ENCODE measurements around the gene WDTC1.

WDTC1 gene

GRCh38 chr1:27356277-27356618 is 121.8 kb downstream of the WDTC1 start:
- no peak overlapping the region for H3K27ac ChIP-seq (ENCODE audit: low read depth, low read length)
- H2AFZ ChIP-seq (ENCODE audit: low read length, unreplicated experiment): no peak overlapping the region

GRCh38 chr1:27356619-27357280 is 122.3 kb downstream of the WDTC1 start:
- H3K4me1 ChIP-seq (ENCODE audit: control insufficient read depth, insufficient read depth, low read length, unreplicated experiment): no peaks in the 10 kb centered on the region
- no peaks in the 10 kb centered on the region for H3K79me2 ChIP-seq (ENCODE audit: control insufficient read depth, insufficient read depth, low read length, unreplicated experiment)
- H3K27ac ChIP-seq (ENCODE audit: low read depth, low read length): no peak overlapping the region
- peaks cover 7% of the 10 kb centered on the region; the same call in 1 of the 2 replicates for H3K36me3 ChIP-seq (ENCODE audit: insufficient read depth, low read length)
- H3K27me3 ChIP-seq (ENCODE audit: insufficient read depth, low read length): no peaks in the 10 kb centered on the region
- H2AFZ ChIP-seq (ENCODE audit: low read length, unreplicated experiment): no peak overlapping the region
- H3K4me3 ChIP-seq (ENCODE audit: low read depth, low read length): no peak overlapping the region

More at GRCh38 chr1:27356277-27356618, 121.8 kb downstream of the WDTC1 start:
- no peak overlapping the region for H3K4me3 ChIP-seq (ENCODE audit: low read depth, low read length)
- H3K36me3 ChIP-seq (ENCODE audit: insufficient read depth, low read length): peaks cover 7% of the 10 kb centered on the region; the same call in 1 of the 2 replicates
- H3K27me3 ChIP-seq (ENCODE audit: insufficient read depth, low read length): no peaks in the 10 kb centered on the region
- H3K4me1 ChIP-seq (ENCODE audit: control insufficient read depth, insufficient read depth, low read length, unreplicated experiment): no peaks in the 10 kb centered on the region
- H3K79me2 ChIP-seq (ENCODE audit: control insufficient read depth, insufficient read depth, low read length, unreplicated experiment): no peaks in the 10 kb centered on the region

GRCh38 chr1:27357281-27358037 is 123.0 kb downstream of the WDTC1 start:
- Histone ChIP-seq H2AFZ (ENCODE audit: low read length, unreplicated experiment) (no peak overlapping the region), H3K36me3 (ENCODE audit: insufficient read depth, low read length) (peaks cover 7% of the 10 kb centered on the region; the same call in 1 of the 2 replicates), H3K27ac (ENCODE audit: low read depth, low read length) (no peak overlapping the region), H3K4me1 (ENCODE audit: control insufficient read depth, insufficient read depth, low read length, unreplicated experiment) (no peaks in the 10 kb centered on the region), H3K79me2 (ENCODE audit: control insufficient read depth, insufficient read depth, low read length, unreplicated experiment) (no peaks in the 10 kb centered on the region), H3K4me3 (ENCODE audit: low read depth, low read length) (no peak overlapping the region), H3K27me3 (ENCODE audit: insufficient read depth, low read length) (no peaks in the 10 kb centered on the region)

Data from ACC112 (cell line).